HEK293 (cell line): ENCODE results near the gene RARS1.

ENCODE experiments used
- CTCF ChIA-PET: fragments of 350-600 bp; formaldehyde crosslinking; extraction: SDS; loops from one replicate; lab custom pipeline; 2021; ENCODE audit warnings: antibody characterized with exemption; lab: Yijun Ruan, JAX
- POLR2A ChIA-PET: fragments of 300-600 bp; formaldehyde crosslinking; extraction: SDS; loops from one replicate; lab custom pipeline; 2020; ENCODE audit warnings: antibody characterized with exemption, inconsistent platforms; lab: Yijun Ruan, JAX
- H3K27ac ChIP-seq: fragments of 200-500 bp; sonication (Bioruptor generic); 2 replicates; pipeline ENCODE4 v1.5.1; 2014; ENCODE audit warnings: low read depth, low read length, control low read depth, inconsistent platforms; ENCODE audit errors: extremely low read depth
- H3K36me3 ChIP-seq, 2 experiments: fragments of 200-500 bp in 1 of 2; sonication (Bioruptor generic) in 1 of 2; 1 replicate in 1 of 2; 2 replicates in 1 of 2; pipeline ENCODE4 v1.5.1; 2014 to 2017; ENCODE audit warnings: inconsistent platforms in 2 of 2, low read length in 2 of 2; ENCODE audit not compliant: control insufficient read depth in 2 of 2, insufficient read depth in 1 of 2
- H3K4me1 ChIP-seq: fragments of 200-500 bp; sonication (Bioruptor generic); 2 replicates; pipeline ENCODE4 v1.5.1; 2014; ENCODE audit warnings: mild to moderate bottlenecking, low read length, inconsistent platforms; ENCODE audit not compliant: control insufficient read depth, insufficient read depth
- H3K4me3 ChIP-seq: 2 replicates; pipeline ENCODE4 v1.5.1; 2011; ENCODE audit warnings: low read depth, mild to moderate bottlenecking, control low read depth, low read length, moderate library complexity
- H3K9me3 ChIP-seq: fragments of 200-500 bp; sonication (Bioruptor generic); 2 replicates; pipeline ENCODE4 v1.5.1; 2014; ENCODE audit warnings: low read depth, low read length, inconsistent platforms; ENCODE audit not compliant: control insufficient read depth, insufficient read depth
- BCL11A ChIP-seq: fragments of 450-650 bp; formaldehyde crosslinking; IDR thresholded peaks from 2 replicates; pipeline ENCODE4 v1.5.1; 2016; ENCODE audit warnings: low read depth, missing biosample characterization, missing genetic modification characterization
- GLI2 ChIP-seq: fragments of 450-650 bp; formaldehyde crosslinking; IDR thresholded peaks from 2 replicates; pipeline ENCODE4; 2017; ENCODE audit warnings: missing biosample characterization, missing genetic modification characterization, low read depth, borderline replicate concordance
- RBAK ChIP-seq: fragments of 450-650 bp; formaldehyde crosslinking; IDR thresholded peaks from 2 replicates; pipeline ENCODE4 v1.5.1; 2016; ENCODE audit warnings: missing biosample characterization, missing genetic modification characterization
- SALL2 ChIP-seq: fragments of 450-650 bp; formaldehyde crosslinking; IDR thresholded peaks from 2 replicates; pipeline ENCODE4 v1.5.0; 2017; ENCODE audit warnings: missing biosample characterization, mild to moderate bottlenecking, missing genetic modification characterization, borderline replicate concordance
- SP3 ChIP-seq: fragments of 450-650 bp; formaldehyde crosslinking; IDR thresholded peaks from 2 replicates; pipeline ENCODE4 v1.5.1; 2016; ENCODE audit warnings: missing biosample characterization, missing genetic modification characterization
- YY1 ChIP-seq: fragments of 450-650 bp; formaldehyde crosslinking; IDR thresholded peaks from 2 replicates; pipeline ENCODE4 v1.5.1; 2018; ENCODE audit warnings: missing biosample characterization, missing genetic modification characterization
- ZBTB20 ChIP-seq: fragments of 450-650 bp; formaldehyde crosslinking; IDR thresholded peaks from 2 replicates; pipeline ENCODE4 v1.5.1; 2016; ENCODE audit warnings: missing biosample characterization, missing genetic modification characterization
- ZBTB49 ChIP-seq: fragments of 450-650 bp; formaldehyde crosslinking; IDR thresholded peaks from 2 replicates; pipeline ENCODE4 v1.5.1; 2016; ENCODE audit warnings: missing biosample characterization, missing genetic modification characterization, low read depth
- ZFP69B ChIP-seq: fragments of 450-650 bp; formaldehyde crosslinking; IDR thresholded peaks from 2 replicates; pipeline ENCODE4 v1.5.1; 2016; ENCODE audit warnings: missing biosample characterization, missing genetic modification characterization
- ZNF223 ChIP-seq: fragments of 450-650 bp; formaldehyde crosslinking; IDR thresholded peaks from 2 replicates; pipeline ENCODE4 v1.5.1; 2016; ENCODE audit warnings: missing biosample characterization, missing genetic modification characterization
- ZNF23 ChIP-seq: fragments of 450-650 bp; formaldehyde crosslinking; IDR thresholded peaks from 2 replicates; pipeline ENCODE4 v1.5.1; 2016; ENCODE audit warnings: missing biosample characterization, missing genetic modification characterization, borderline replicate concordance
- ZNF324 ChIP-seq: fragments of 450-650 bp; formaldehyde crosslinking; IDR thresholded peaks from 2 replicates; pipeline ENCODE4 v1.5.1; 2016; ENCODE audit warnings: missing biosample characterization, missing genetic modification characterization
- ZNF391 ChIP-seq: fragments of 450-650 bp; formaldehyde crosslinking; IDR thresholded peaks from 2 replicates; pipeline ENCODE4 v1.5.1; 2016; ENCODE audit warnings: low read depth, missing biosample characterization, missing genetic modification characterization, borderline replicate concordance
- ZNF473 ChIP-seq: fragments of 450-650 bp; formaldehyde crosslinking; IDR thresholded peaks from 2 replicates; pipeline ENCODE4 v1.5.1; 2017; ENCODE audit warnings: missing biosample characterization, missing genetic modification characterization
- ZNF571 ChIP-seq: fragments of 450-650 bp; formaldehyde crosslinking; IDR thresholded peaks from 2 replicates; pipeline ENCODE4 v1.5.0; 2017; ENCODE audit warnings: missing biosample characterization, missing genetic modification characterization
- ZNF600 ChIP-seq: fragments of 450-650 bp; formaldehyde crosslinking; IDR thresholded peaks from 2 replicates; pipeline ENCODE4 v1.5.1; 2016; ENCODE audit warnings: missing biosample characterization, missing genetic modification characterization
- ZNF830 ChIP-seq: fragments of 450-650 bp; IDR thresholded peaks from 2 replicates; pipeline ENCODE4 v1.5.0; 2018; ENCODE audit warnings: missing biosample characterization, missing genetic modification characterization, low read depth, mild to moderate bottlenecking, moderate library complexity
- TF ChIP-seq, protein P1 (sequence below): fragments of 450-650 bp; formaldehyde crosslinking; IDR thresholded peaks from 2 replicates; pipeline ENCODE4 v1.5.1; 2017; ENCODE audit warnings: missing biosample characterization, missing genetic modification characterization
- TF ChIP-seq, protein P2 (sequence below): fragments of 450-650 bp; formaldehyde crosslinking; IDR thresholded peaks from 2 replicates; pipeline ENCODE4 v1.5.1; 2016; ENCODE audit warnings: missing biosample characterization, missing genetic modification characterization, borderline replicate concordance
- TF ChIP-seq, protein P3 (sequence below): fragments of 450-650 bp; formaldehyde crosslinking; IDR thresholded peaks from 2 replicates; pipeline ENCODE4 v1.5.1; 2016; ENCODE audit warnings: missing biosample characterization, missing genetic modification characterization

RARS1 gene

GRCh38 chr5:168479166-168479565 is 7.1 kb upstream of the RARS1 start:
- CTCF ChIA-PET = no interaction called here
- no peaks in the 10 kb centered on the region for H3K9me3 ChIP-seq
- POLR2A ChIA-PET = no interaction called here
- no peak overlapping the region for H3K27ac ChIP-seq
- no peaks in the 10 kb centered on the region for H3K36me3 ChIP-seq
- H3K4me3 ChIP-seq = no peak overlapping the region
- H3K4me1 ChIP-seq = no peaks in the 10 kb centered on the region
- TF ChIP-seq ZNF23 (no peak), ZNF571 (tag by site-specific recombination) (no peak), RBAK (no peak), ZBTB49 (tag by site-specific recombination) (no peak), ZNF473 (tag by site-specific recombination) (no peak), ZNF391 (tag by site-specific recombination) (no peak), ZNF223 (tag by site-specific recombination) (no peak), ZNF830 (tag by site-specific recombination) (no peak), BCL11A (tag by site-specific recombination) (no peak), ZFP69B (tag by site-specific recombination) (no peak), GLI2 (tag by site-specific recombination) (no peak), ZNF324 (tag by site-specific recombination) (no peak), ZNF600 (tag by site-specific recombination) (no peak), SP3 (tag by site-specific recombination) (no peak), SALL2 (tag by site-specific recombination) (no peak), ZBTB20 (tag by site-specific recombination) (no peak), YY1 (tag by site-specific recombination) (no peak)
- TF ChIP-seq, protein P1, sequence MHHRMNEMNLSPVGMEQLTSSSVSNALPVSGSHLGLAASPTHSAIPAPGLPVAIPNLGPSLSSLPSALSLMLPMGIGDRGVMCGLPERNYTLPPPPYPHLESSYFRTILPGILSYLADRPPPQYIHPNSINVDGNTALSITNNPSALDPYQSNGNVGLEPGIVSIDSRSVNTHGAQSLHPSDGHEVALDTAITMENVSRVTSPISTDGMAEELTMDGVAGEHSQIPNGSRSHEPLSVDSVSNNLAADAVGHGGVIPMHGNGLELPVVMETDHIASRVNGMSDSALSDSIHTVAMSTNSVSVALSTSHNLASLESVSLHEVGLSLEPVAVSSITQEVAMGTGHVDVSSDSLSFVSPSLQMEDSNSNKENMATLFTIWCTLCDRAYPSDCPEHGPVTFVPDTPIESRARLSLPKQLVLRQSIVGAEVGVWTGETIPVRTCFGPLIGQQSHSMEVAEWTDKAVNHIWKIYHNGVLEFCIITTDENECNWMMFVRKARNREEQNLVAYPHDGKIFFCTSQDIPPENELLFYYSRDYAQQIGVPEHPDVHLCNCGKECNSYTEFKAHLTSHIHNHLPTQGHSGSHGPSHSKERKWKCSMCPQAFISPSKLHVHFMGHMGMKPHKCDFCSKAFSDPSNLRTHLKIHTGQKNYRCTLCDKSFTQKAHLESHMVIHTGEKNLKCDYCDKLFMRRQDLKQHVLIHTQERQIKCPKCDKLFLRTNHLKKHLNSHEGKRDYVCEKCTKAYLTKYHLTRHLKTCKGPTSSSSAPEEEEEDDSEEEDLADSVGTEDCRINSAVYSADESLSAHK (tag by site-specific recombination) = no peak
- TF ChIP-seq, protein P2, sequence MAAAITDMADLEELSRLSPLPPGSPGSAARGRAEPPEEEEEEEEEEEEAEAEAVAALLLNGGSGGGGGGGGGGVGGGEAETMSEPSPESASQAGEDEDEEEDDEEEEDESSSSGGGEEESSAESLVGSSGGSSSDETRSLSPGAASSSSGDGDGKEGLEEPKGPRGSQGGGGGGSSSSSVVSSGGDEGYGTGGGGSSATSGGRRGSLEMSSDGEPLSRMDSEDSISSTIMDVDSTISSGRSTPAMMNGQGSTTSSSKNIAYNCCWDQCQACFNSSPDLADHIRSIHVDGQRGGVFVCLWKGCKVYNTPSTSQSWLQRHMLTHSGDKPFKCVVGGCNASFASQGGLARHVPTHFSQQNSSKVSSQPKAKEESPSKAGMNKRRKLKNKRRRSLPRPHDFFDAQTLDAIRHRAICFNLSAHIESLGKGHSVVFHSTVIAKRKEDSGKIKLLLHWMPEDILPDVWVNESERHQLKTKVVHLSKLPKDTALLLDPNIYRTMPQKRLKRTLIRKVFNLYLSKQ (tag by site-specific recombination) = no peak
- TF ChIP-seq, protein P3, sequence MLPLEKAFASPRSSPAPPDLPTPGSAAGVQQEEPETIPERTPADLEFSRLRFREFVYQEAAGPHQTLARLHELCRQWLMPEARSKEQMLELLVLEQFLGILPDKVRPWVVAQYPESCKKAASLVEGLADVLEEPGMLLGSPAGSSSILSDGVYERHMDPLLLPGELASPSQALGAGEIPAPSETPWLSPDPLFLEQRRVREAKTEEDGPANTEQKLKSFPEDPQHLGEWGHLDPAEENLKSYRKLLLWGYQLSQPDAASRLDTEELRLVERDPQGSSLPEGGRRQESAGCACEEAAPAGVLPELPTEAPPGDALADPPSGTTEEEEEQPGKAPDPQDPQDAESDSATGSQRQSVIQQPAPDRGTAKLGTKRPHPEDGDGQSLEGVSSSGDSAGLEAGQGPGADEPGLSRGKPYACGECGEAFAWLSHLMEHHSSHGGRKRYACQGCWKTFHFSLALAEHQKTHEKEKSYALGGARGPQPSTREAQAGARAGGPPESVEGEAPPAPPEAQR (tag by site-specific recombination) = no peak
